Neural progenitor cell (in vitro differentiated cells): Measurements from ENCODE around the gene ZNF57. TPM values are rescaled to one million over a fixed set of nuclear protein-coding genes. Genes with fewer than 3 reads are reported as not detected.

ENCODE experiments used
- DNase-seq: peaks from one replicate; pipeline ENCODE4 v3.0.0-alpha.2; 2016; ENCODE audit warnings: low spot score
- H2AFZ ChIP-seq: fragments of 200-600 bp; sonication (generic); replicated peaks from 2 replicates; pipeline ENCODE4 v1.6.1; 2016; ENCODE audit warnings: antibody characterized with exemption
- H3F3A ChIP-seq: fragments of 200-600 bp; sonication (generic); 2 replicates; pipeline ENCODE4 v1.6.1; 2016; ENCODE audit warnings: antibody characterized with exemption, low read depth
- H3K27ac ChIP-seq: fragments of 200-600 bp; sonication (generic); 2 replicates; pipeline ENCODE4 v1.5.1; 2016; ENCODE audit warnings: mild to moderate bottlenecking
- H3K27me3 ChIP-seq: fragments of 200-600 bp; sonication (generic); 2 replicates; pipeline ENCODE4 v1.6.1; 2016; ENCODE audit warnings: mild to moderate bottlenecking, moderate library complexity
- H3K36me3 ChIP-seq: fragments of 200-600 bp; sonication (generic); 2 replicates; pipeline ENCODE4 v1.5.1; 2016
- H3K4me1 ChIP-seq: fragments of 200-600 bp; sonication (generic); 2 replicates; pipeline ENCODE4 v1.6.1; 2016; ENCODE audit warnings: mixed run types
- H3K4me2 ChIP-seq: fragments of 200-600 bp; sonication (generic); 2 replicates; pipeline ENCODE4 v1.6.1; 2016
- H3K4me3 ChIP-seq: fragments of 200-600 bp; sonication (generic); 2 replicates; pipeline ENCODE4 v1.5.1; 2016
- H3K79me2 ChIP-seq: fragments of 200-600 bp; sonication (generic); 2 replicates; pipeline ENCODE4 v1.6.1; 2016; ENCODE audit warnings: low read depth
- H3K9ac ChIP-seq: fragments of 200-600 bp; sonication (generic); 2 replicates; pipeline ENCODE4 v1.6.1; 2016
- H3K9me3 ChIP-seq: fragments of 200-600 bp; sonication (generic); 2 replicates; pipeline ENCODE4 v1.5.1; 2016; ENCODE audit warnings: low read depth
- H4K20me1 ChIP-seq: fragments of 200-600 bp; sonication (generic); 2 replicates; pipeline ENCODE4 v1.6.1; 2016; ENCODE audit warnings: low read depth
- H3K27ac Mint-ChIP-seq: 3 replicates; pipeline ENCODE4 v1.8.0; 2021; ENCODE audit warnings: mixed read lengths
- H3K27me3 Mint-ChIP-seq: 2 replicates; pipeline ENCODE4 v1.8.0; 2022; ENCODE audit warnings: low read depth, mild to moderate bottlenecking, inconsistent platforms, moderate library complexity, mixed read lengths; ENCODE audit not compliant: insufficient read depth
- H3K36me3 Mint-ChIP-seq: 3 replicates; pipeline ENCODE4 v1.8.0; 2021; ENCODE audit warnings: mixed read lengths
- H3K4me1 Mint-ChIP-seq: 3 replicates; pipeline ENCODE4 v1.8.0; 2021; ENCODE audit warnings: mixed read lengths
- H3K4me3 Mint-ChIP-seq: 3 replicates; pipeline ENCODE4 v1.8.0; 2021; ENCODE audit warnings: mild to moderate bottlenecking, moderate library complexity, mixed read lengths
- H3K9me3 Mint-ChIP-seq: 3 replicates; pipeline ENCODE4 v1.8.0; 2020; ENCODE audit warnings: mixed read lengths
- EZH2 ChIP-seq: fragments of 200-600 bp; sonication (generic); IDR thresholded peaks from 2 replicates; pipeline ENCODE4 v1.6.1; 2017; ENCODE audit warnings: antibody characterized with exemption, mild to moderate bottlenecking, moderate library complexity
- EZH2phosphoT487 ChIP-seq: fragments of 200-600 bp; sonication (generic); IDR thresholded peaks from 2 replicates; pipeline ENCODE4 v1.6.1; 2017; ENCODE audit warnings: antibody characterized with exemption
- total RNA-seq: library from RNA; depleted of rRNA; stranded (reverse); fragments of >200 nt; gene quantifications from 2 replicates; pipeline ENCODE4 v1.2.3, GENCODE V29; 2015; ENCODE audit warnings: low replicate concordance
- TF ChIP-seq, protein P1 (sequence below): fragments of 200-600 bp; sonication (generic); IDR thresholded peaks from 2 replicates; pipeline ENCODE4 v1.5.1; 2017; ENCODE audit warnings: antibody characterized with exemption, mild to moderate bottlenecking

ZNF57 gene
- total RNA-seq, 1 donor from 2014 or later: 5.6 TPM

DNA sequence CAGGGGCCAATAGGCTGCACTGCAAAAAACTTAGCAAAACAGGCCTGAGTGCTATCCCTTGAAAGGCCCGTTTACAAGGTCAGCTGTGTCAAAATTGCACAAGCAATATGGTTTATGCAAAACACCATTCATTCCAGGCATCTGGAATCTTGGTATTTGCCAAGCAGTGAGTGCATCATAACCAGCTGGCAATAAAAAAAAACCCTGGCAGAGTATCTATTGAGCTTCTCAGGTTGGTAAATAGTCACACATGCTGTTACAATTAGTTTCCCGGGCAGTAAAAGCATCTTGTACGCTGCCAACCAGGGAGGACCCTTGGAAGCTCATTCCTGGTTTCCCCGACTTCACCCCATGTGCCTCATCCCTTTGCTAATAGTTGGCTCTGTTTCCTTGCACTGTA lies 22.8 kb downstream of the ZNF57 start:
- Histone ChIP-seq H3K9me3 (no peaks in the 10 kb centered on the region), H3K4me2 (no peak overlapping the region), H3K27me3 (no peaks in the 10 kb centered on the region), H3K36me3 (peaks cover 6% of the 10 kb centered on the region), H3K4me3 (no peak overlapping the region), H3K9ac (no peak overlapping the region), H3K4me1 (peaks cover 5% of the 10 kb centered on the region), H3K27ac (no peak overlapping the region), H3K79me2 (no peaks in the 10 kb centered on the region), H3F3A (peaks cover 10% of the 10 kb centered on the region), H4K20me1 (no peaks in the 10 kb centered on the region), H2AFZ (no peak overlapping the region)
- TF ChIP-seq EZH2phosphoT487: no peak
- TF ChIP-seq, protein P1, sequence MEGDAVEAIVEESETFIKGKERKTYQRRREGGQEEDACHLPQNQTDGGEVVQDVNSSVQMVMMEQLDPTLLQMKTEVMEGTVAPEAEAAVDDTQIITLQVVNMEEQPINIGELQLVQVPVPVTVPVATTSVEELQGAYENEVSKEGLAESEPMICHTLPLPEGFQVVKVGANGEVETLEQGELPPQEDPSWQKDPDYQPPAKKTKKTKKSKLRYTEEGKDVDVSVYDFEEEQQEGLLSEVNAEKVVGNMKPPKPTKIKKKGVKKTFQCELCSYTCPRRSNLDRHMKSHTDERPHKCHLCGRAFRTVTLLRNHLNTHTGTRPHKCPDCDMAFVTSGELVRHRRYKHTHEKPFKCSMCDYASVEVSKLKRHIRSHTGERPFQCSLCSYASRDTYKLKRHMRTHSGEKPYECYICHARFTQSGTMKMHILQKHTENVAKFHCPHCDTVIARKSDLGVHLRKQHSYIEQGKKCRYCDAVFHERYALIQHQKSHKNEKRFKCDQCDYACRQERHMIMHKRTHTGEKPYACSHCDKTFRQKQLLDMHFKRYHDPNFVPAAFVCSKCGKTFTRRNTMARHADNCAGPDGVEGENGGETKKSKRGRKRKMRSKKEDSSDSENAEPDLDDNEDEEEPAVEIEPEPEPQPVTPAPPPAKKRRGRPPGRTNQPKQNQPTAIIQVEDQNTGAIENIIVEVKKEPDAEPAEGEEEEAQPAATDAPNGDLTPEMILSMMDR: no peak
- TF ChIP-seq EZH2: no peak
- no peaks in the 10 kb centered on the region for H3K4me1 Mint-ChIP-seq
- no peak for DNase-seq
- peaks cover 7% of the 10 kb centered on the region for H3K27me3 Mint-ChIP-seq
- H3K4me3 Mint-ChIP-seq: no peak overlapping the region
- peaks cover 25% of the 10 kb centered on the region for H3K9me3 Mint-ChIP-seq
- H3K27ac Mint-ChIP-seq: no peak overlapping the region
- peaks cover 16% of the 10 kb centered on the region for H3K36me3 Mint-ChIP-seq

DNA sequence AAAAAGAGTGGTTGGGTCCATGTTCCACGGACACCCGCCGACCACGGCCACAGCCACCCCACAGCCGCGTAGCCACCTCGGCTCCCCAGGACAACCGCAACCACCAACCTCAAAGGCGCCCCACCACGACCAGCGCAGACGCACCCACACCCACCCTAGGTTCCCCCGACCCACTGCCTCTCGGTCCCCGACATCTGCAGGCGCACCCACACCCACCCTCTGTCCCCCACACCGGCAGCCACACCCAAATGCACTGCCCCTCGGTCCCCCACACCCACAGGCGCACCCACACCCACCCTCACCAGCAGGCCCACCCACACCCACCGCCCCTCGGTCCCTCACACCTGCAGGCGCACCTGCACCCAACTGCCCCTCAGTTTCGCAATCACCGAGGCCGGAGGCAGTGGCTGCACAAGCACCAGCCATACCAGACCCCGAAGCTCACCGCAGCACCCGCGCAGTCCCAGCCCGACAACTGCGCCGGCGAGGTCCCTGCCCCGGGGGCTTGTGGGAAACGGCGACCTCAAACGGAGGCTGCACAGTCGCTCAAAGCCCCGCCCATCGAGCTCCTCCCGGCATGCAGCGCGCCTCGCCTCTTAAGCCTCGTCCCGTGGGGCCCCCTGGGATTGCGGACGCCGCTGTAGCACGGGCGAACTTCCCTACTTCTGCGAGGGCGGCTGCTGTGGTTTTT lies 25.8 kb downstream of the ZNF57 start:
- Mint-ChIP-seq H3K4me3 (no peak overlapping the region), H3K36me3 (peaks cover 14% of the 10 kb centered on the region), H3K4me1 (no peaks in the 10 kb centered on the region), H3K27ac (no peak overlapping the region), H3K9me3 (peaks cover 24% of the 10 kb centered on the region), H3K27me3 (peaks cover 8% of the 10 kb centered on the region)
- H3K27ac ChIP-seq: no peak overlapping the region
- no peak for TF ChIP-seq EZH2
- TF ChIP-seq, protein P1: no peak
- TF ChIP-seq EZH2phosphoT487: no peak
- peaks cover 10% of the 10 kb centered on the region for H3F3A ChIP-seq
- H3K4me3 ChIP-seq: no peak overlapping the region
- H3K79me2 ChIP-seq: no peaks in the 10 kb centered on the region
- peaks cover 5% of the 10 kb centered on the region for H3K4me1 ChIP-seq
- peaks cover 2% of the 10 kb centered on the region for H3K9me3 ChIP-seq
- H3K36me3 ChIP-seq: no peaks in the 10 kb centered on the region
- no peaks in the 10 kb centered on the region for H3K27me3 ChIP-seq
- H3K4me2 ChIP-seq: no peak overlapping the region
- H3K9ac ChIP-seq: no peak overlapping the region
- H2AFZ ChIP-seq: no peak overlapping the region
- H4K20me1 ChIP-seq: no peaks in the 10 kb centered on the region
- no peak for DNase-seq

DNA sequence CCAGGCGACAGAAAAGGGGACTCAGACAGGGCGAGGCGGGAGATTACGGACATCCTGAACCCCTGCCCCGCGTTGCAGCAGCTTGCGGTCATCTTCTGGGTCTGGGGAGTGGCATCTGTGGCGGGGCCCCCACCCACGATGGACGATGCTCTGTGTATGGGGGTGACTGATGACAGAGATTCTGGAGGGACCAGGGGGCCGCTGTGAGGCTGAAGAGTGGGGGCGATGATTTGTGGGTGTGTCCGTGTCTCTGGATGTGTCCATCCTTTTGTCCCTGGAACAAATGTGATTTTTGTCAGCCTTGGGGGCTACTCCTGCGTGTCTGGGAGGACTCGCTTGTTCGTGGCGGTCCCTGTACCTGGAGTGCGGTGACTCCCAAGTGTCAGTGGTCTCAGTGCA lies 26.3 kb downstream of the ZNF57 start:
- Histone ChIP-seq H3F3A (peaks cover 10% of the 10 kb centered on the region), H3K36me3 (no peaks in the 10 kb centered on the region), H3K9me3 (peaks cover 4% of the 10 kb centered on the region), H3K4me3 (no peak overlapping the region), H3K4me2 (no peak overlapping the region), H3K27me3 (no peaks in the 10 kb centered on the region), H3K27ac (no peak overlapping the region), H3K9ac (no peak overlapping the region), H3K4me1 (peaks cover 5% of the 10 kb centered on the region), H3K79me2 (no peaks in the 10 kb centered on the region), H4K20me1 (no peaks in the 10 kb centered on the region), H2AFZ (no peak overlapping the region)
- no peak for DNase-seq
- Mint-ChIP-seq H3K4me3 (no peak overlapping the region), H3K9me3 (peaks cover 28% of the 10 kb centered on the region), H3K27me3 (peaks cover 10% of the 10 kb centered on the region), H3K4me1 (no peaks in the 10 kb centered on the region), H3K27ac (no peak overlapping the region), H3K36me3 (peaks cover 16% of the 10 kb centered on the region)
- TF ChIP-seq, protein P1: no peak
- TF ChIP-seq EZH2phosphoT487 (no peak), EZH2 (no peak)
